K562 (cell line): Measurements from ENCODE around the gene BRMS1. TPM values are rescaled to one million over a fixed set of nuclear protein-coding genes. Genes with fewer than 3 reads are reported as not detected.

ENCODE experiments used
- ATF1 ChIP-seq, 2 experiments: fragments of 450-650 bp in 1 of 2; IDR thresholded peaks; 2 replicates each; pipeline ENCODE4 v1.6.1; 2016; ENCODE audit warnings: missing compliant biosample characterization in 1 of 2, missing genetic modification characterization in 1 of 2
- RNF2 ChIP-seq: sonication (generic); IDR thresholded peaks from 2 replicates; pipeline ENCODE4 v1.6.1; 2016
- SREBF1 ChIP-seq: fragments of 150-350 bp; IDR thresholded peaks from 2 replicates; pipeline ENCODE4 v1.6.1; 2014; ENCODE audit warnings: antibody characterized with exemption, low read depth, low read length, borderline replicate concordance
- polyA plus RNA-seq, 8 experiments: library from polyadenylated mRNA; depleted of rRNA in 4 of 8; stranded (reverse) in 5 of 8; unstranded in 3 of 8; fragments of >200 nt; fragmentation: Nextera tagmentation in 2 of 8; fragmentation: Illumina TruSeq in 1 of 8; extraction: Ambion mirVana in 2 of 8; extraction: Trizol in 1 of 8; gene quantifications; 2 replicates each; pipeline versions ENCODE4 v1.2.1 to v1.2.3, GENCODE V29; 2011 to 2014; ENCODE audit warnings: inconsistent platforms in 1 of 8, missing spikeins in 1 of 8
- total RNA-seq, 7 experiments: library from RNA; depleted of rRNA in 6 of 7; stranded (reverse); fragments of >200 nt in 6 of 7; fragmentation: Illumina TruSeq in 2 of 7; extraction: Trizol in 2 of 7; gene quantifications; 2 replicates each; pipeline versions ENCODE4 v1.2.1 to v1.2.3, GENCODE V29; 2011 to 2021; ENCODE audit warnings: low replicate concordance in 1 of 7
- TF ChIP-seq, protein P1 (sequence below), 2 experiments: fragments of 450-650 bp in 1 of 2; sonication (generic) in 1 of 2; formaldehyde crosslinking in 1 of 2; IDR thresholded peaks; 2 replicates each; pipeline versions ENCODE4 v1.7.1 to v1.9.0; 2016 to 2022; ENCODE audit warnings: inconsistent platforms in 1 of 2, mild to moderate bottlenecking in 1 of 2, missing genetic modification reagents in 1 of 2
- TF ChIP-seq, protein P2 (sequence below): sonication (generic); formaldehyde crosslinking; IDR thresholded peaks from 2 replicates; pipeline ENCODE4 v1.8.0; 2022; ENCODE audit warnings: mild to moderate bottlenecking, missing genetic modification reagents
- TF ChIP-seq, protein P3 (sequence below): fragments of 250-450 bp; sonication (Bioruptor Pico); IDR thresholded peaks from 2 replicates; pipeline ENCODE4 v1.5.0; 2022; ENCODE audit warnings: mild to moderate bottlenecking
- TF ChIP-seq, protein P4 (sequence below), 2 experiments: IDR thresholded peaks; 2 replicates each; pipeline ENCODE4 v1.6.1; 2011; ENCODE audit warnings: borderline replicate concordance in 1 of 2, control low read depth in 1 of 2, low read depth in 1 of 2, low read length in 1 of 2, mild to moderate bottlenecking in 1 of 2, mixed read lengths in 1 of 2, moderate library complexity in 1 of 2; ENCODE audit not compliant: insufficient read depth in 1 of 2, insufficient read length in 1 of 2, poor library complexity in 1 of 2, severe bottlenecking in 1 of 2; ENCODE audit errors: extremely low read depth in 1 of 2

The BRMS1 gene
- total and polyA plus RNA-seq, 9 of the 15 experiments (the other 6 are each of a cell fraction or from before 2014, with no cell fraction given) = 2.2 to 78.8 (median 33.4) TPM

DNA sequence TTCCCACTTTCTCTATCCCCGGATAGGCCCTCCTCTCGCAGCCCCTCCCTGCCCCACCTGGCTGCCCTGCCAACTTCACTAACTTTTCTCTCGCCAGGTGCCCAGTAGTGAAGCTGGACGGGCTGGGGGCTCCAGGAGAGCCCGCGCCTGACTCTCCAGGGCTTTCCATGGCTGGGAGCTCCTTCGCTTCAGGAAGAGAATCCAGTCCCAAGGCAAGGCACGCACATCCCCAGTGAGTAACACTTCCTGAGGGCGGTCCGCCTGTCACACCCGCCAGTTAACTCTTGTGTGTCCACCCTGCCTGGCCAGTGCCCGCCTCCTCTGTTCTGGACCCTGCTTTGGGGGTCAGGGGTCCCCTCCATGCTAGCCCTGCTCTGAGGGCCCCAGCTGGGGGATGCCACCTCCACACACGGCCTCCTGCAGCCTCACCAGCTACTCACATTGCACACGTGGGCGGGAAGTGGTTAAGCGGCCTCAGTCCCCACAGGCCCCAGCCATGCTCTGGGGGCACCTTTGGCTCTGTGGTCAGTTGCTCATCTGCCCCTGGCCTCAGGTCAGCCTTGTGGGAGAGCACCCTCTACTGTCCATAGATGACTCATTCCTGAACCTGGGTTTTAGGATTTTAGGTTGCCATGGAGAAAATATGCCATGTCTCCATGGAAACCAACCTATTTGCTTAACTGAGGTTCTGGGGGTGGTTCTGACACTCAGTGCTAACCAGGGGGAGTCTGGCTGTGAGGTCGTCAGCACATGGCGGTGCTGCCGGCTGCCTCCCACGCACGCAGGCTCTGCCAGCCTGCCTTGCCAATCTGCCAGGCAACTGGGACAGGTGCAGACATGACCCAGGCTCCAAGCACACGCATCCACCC lies 8.4 kb downstream of the BRMS1 start, which contains the start of gene RIN1 (continued):
- TF ChIP-seq, protein P1, sequence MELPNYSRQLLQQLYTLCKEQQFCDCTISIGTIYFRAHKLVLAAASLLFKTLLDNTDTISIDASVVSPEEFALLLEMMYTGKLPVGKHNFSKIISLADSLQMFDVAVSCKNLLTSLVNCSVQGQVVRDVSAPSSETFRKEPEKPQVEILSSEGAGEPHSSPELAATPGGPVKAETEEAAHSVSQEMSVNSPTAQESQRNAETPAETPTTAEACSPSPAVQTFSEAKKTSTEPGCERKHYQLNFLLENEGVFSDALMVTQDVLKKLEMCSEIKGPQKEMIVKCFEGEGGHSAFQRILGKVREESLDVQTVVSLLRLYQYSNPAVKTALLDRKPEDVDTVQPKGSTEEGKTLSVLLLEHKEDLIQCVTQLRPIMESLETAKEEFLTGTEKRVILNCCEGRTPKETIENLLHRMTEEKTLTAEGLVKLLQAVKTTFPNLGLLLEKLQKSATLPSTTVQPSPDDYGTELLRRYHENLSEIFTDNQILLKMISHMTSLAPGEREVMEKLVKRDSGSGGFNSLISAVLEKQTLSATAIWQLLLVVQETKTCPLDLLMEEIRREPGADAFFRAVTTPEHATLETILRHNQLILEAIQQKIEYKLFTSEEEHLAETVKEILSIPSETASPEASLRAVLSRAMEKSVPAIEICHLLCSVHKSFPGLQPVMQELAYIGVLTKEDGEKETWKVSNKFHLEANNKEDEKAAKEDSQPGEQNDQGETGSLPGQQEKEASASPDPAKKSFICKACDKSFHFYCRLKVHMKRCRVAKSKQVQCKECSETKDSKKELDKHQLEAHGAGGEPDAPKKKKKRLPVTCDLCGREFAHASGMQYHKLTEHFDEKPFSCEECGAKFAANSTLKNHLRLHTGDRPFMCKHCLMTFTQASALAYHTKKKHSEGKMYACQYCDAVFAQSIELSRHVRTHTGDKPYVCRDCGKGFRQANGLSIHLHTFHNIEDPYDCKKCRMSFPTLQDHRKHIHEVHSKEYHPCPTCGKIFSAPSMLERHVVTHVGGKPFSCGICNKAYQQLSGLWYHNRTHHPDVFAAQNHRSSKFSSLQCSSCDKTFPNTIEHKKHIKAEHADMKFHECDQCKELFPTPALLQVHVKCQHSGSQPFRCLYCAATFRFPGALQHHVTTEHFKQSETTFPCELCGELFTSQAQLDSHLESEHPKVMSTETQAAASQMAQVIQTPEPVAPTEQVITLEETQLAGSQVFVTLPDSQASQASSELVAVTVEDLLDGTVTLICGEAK (IDR thresholded peaks at IDR 0.05) = no peak
- TF ChIP-seq, protein P1 (CRISPR knock-in tag; IDR thresholded peaks at IDR 0.05) = no peak
- TF ChIP-seq, protein P2, sequence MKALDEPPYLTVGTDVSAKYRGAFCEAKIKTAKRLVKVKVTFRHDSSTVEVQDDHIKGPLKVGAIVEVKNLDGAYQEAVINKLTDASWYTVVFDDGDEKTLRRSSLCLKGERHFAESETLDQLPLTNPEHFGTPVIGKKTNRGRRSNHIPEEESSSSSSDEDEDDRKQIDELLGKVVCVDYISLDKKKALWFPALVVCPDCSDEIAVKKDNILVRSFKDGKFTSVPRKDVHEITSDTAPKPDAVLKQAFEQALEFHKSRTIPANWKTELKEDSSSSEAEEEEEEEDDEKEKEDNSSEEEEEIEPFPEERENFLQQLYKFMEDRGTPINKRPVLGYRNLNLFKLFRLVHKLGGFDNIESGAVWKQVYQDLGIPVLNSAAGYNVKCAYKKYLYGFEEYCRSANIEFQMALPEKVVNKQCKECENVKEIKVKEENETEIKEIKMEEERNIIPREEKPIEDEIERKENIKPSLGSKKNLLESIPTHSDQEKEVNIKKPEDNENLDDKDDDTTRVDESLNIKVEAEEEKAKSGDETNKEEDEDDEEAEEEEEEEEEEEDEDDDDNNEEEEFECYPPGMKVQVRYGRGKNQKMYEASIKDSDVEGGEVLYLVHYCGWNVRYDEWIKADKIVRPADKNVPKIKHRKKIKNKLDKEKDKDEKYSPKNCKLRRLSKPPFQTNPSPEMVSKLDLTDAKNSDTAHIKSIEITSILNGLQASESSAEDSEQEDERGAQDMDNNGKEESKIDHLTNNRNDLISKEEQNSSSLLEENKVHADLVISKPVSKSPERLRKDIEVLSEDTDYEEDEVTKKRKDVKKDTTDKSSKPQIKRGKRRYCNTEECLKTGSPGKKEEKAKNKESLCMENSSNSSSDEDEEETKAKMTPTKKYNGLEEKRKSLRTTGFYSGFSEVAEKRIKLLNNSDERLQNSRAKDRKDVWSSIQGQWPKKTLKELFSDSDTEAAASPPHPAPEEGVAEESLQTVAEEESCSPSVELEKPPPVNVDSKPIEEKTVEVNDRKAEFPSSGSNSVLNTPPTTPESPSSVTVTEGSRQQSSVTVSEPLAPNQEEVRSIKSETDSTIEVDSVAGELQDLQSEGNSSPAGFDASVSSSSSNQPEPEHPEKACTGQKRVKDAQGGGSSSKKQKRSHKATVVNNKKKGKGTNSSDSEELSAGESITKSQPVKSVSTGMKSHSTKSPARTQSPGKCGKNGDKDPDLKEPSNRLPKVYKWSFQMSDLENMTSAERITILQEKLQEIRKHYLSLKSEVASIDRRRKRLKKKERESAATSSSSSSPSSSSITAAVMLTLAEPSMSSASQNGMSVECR (CRISPR knock-in tag) = peak; percentile 76; the same call in 1 of the 2 replicates
- TF ChIP-seq, protein P3, sequence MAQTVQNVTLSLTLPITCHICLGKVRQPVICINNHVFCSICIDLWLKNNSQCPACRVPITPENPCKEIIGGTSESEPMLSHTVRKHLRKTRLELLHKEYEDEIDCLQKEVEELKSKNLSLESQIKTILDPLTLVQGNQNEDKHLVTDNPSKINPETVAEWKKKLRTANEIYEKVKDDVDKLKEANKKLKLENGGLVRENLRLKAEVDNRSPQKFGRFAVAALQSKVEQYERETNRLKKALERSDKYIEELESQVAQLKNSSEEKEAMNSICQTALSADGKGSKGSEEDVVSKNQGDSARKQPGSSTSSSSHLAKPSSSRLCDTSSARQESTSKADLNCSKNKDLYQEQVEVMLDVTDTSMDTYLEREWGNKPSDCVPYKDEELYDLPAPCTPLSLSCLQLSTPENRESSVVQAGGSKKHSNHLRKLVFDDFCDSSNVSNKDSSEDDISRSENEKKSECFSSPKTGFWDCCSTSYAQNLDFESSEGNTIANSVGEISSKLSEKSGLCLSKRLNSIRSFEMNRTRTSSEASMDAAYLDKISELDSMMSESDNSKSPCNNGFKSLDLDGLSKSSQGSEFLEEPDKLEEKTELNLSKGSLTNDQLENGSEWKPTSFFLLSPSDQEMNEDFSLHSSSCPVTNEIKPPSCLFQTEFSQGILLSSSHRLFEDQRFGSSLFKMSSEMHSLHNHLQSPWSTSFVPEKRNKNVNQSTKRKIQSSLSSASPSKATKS (CRISPR knock-in tag) = no peak
- TF ChIP-seq RNF2 = peak; percentile 74
- TF ChIP-seq ATF1 (CRISPR knock-in tag; IDR thresholded peaks at IDR 0.05) = no peak
- 0 out of 2 replicates have a peak, but pooled peaks have one; percentile 22 for TF ChIP-seq ATF1 (tag; IDR thresholded peaks at IDR 0.05)
- no peak for TF ChIP-seq SREBF1
- TF ChIP-seq, protein P4, sequence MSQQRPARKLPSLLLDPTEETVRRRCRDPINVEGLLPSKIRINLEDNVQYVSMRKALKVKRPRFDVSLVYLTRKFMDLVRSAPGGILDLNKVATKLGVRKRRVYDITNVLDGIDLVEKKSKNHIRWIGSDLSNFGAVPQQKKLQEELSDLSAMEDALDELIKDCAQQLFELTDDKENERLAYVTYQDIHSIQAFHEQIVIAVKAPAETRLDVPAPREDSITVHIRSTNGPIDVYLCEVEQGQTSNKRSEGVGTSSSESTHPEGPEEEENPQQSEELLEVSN (IDR thresholded peaks at IDR 0.05; ENCODE audit: borderline replicate concordance in 1 of 2, extremely low read depth in 1 of 2, insufficient read depth in 1 of 2, insufficient read length in 1 of 2, low read depth in 1 of 2, low read length in 1 of 2, poor library complexity in 1 of 2, severe bottlenecking in 1 of 2) = peak in 1 of 2 experiments; percentile 27
